DMS114 treated with DMSO at 0.1 percent for 48 hours (cell line): Measurements from ENCODE around the gene NANOS1.
"Not testable (repeated sequence)": the region's sequence is repeated elsewhere in the genome, so short reads cannot be mapped to it uniquely, and the experiment has no call there.

ENCODE experiments used
- DNase-seq: peaks from one replicate; lab custom pipeline; 2025; ENCODE audit not compliant: unreplicated experiment; lab: John Stamatoyannopoulos, UW

NANOS1 gene

DNA sequence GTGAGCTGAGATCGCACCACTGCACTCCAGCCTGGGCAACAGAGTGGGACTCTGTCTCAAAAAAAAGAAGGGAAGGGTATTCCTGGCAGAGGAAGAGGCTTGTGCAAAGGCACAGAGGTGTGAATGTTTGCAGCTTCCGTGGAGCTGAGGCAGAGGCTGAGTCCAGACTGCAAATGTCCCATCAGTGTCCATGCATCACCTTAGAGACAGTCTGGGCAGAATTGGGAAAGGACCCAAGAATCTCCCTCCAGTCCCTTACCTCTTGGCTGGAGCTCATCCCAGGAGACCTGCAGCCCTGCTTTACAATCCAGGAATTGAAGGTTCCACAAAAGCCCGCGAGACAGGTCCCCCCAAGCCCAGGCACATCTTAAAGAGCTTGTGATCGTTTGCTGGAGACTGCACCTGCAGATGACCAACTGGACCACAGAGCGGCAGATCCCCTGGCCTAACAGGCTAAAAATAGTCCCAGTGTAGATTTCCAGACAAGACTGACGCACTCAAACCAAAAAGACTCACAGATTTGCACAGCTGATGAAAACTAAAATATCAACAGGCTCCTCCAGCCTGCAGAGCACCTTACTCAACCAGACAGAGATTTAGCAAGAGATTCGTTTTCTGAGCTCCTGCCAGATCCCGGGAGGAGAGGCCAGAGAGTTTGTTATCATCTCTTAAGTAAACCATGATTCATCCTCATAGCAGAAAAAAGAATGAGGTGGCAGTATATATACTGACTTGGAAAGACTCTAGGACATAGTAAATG, 22.9 kb upstream of the NANOS1 start:
- no peak for DNase-seq

DNA sequence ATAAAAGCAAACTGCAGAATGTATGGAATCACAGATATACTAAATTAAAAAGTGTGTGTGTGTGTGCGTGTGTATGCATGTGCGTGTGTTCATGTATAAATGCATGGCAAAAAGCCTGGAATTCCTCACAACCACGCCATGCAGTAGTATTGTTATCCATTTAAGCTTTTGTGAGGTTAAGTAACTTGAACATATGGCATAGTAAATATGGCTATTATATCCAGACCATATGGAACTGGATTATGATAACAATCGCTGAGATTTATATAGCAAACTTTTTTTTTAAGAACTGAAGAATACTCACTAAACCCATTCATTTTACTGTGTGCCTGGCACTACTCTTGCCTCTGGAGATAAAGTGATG, 22.3 kb upstream of the NANOS1 start:
- DNase-seq = no peak

DNA sequence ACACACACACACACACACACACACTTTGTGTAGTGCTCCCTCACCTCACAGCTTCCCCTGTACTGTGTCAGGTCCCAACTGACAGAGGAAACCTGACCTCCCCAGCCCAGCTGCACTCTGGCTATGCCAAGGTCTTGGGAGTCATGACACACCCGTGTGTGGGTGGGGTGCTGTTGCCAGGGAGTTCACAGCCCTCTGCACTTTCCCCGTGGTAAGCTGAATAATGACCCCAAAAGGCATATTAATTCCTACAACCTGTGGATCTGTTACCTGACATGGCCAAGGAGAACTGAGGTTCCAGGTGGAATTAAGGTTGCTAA, 8.9 kb upstream of the NANOS1 start:
- no peak for DNase-seq

DNA sequence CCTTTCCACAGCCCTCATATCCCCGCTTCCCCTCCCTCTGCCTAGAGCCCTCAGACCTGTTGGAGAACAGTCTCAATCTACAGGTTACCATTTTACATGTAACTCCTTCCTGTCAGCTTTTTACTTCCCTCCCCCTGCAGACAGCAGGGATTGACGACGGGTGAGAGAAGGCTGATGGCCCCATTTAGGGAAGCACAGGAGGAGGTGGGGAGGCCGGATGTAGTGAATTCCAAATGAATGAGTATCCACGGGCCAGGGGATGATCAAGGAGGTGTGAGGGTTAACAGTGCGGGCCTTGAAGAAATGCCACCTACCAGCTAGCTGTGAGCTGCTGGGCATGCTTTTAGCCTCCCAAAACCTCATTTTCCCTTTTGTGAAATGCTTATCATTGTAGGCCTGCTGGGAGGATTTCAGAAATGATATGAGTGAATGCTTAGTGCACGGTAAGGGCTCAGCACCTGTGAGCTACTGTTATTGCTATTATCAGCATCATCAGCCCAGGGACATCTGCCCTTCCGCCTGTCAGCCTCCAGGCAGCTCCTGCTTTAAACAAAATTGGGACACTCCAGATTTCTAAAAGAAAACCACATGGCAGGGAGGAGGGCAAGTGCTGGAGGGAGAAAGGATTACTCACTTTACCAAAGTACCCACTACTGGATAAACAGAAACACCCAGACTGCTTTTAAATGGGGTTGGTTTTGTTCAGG, 6.5 kb upstream of the NANOS1 start:
- DNase-seq = no peak

DNA sequence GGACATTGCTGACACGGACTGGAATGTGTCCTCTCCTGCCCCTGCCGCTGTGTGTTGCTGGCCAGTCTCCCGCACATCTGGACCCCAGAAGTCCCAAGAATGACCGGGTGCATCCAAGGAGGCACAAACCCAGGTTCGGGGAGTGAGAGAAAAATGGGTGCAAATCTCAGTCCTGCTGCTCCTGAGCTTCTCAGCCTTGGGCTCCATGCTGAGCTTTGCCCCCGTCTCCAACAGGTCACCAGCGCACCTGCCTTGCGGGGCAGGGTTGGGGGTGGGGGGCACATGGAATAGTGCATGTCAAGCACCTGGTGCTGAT, 6.0 kb upstream of the NANOS1 start:
- DNase-seq = no peak

DNA sequence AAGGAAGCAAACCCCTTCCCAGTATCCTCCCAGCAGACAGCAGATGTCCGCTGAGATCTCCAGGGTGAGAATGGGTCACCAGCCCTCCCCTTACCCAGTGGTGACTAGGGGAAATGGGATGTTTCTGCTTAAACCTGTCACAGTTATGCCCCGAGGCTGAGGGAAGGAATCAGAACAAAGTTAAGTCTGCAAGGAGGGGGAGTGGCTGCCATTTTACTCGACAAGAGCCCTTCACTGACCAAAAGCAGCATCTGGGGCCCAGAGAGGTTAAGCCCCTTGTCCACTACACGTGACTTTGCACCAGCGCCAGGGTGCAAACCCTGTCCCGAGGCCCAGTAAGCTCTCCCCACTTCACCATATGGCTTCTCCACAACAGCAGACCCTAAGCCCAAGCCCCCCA, 4.6 kb upstream of the NANOS1 start:
- no peak for DNase-seq

DNA sequence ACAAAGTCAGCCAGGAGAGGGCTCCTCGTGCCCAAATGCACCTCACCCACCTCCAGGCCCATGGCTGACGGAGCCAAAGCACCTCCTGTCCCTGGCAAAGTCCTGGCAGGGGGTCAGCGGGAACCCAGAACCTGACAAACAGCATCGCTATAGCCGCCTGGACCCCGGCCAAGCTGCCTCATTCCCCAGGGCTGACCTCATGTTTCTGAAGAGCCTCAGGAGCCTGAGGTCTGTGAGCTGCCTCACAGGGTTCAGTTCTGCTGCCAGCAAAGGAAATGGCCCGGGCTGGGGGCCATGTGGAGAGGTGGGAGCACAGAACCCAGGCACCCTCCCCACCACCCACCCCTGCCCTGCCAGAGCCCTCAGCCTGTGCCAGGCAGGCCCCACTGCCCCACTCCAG, 4.2 kb upstream of the NANOS1 start:
- DNase-seq = no peak

DNA sequence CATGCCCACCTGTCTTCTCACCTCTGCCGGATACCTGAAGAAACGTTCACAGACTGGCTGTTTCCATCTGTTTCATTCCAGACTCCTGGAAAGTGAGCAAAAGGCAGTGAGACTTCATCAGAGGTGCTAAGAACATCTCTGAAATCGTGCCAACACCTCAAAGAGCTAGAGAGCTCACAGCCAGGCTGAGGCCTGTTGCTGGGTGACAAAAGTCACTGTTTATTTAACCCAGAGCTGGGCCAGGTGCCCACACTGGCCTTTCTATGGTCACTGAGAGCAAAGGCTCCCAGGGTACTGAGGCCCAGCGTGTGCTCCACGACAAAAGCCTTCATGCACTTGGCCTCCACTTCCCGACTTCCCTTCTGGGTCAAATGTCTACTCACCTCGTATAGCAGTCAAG, 3.7 kb upstream of the NANOS1 start:
- DNase-seq = no peak

DNA sequence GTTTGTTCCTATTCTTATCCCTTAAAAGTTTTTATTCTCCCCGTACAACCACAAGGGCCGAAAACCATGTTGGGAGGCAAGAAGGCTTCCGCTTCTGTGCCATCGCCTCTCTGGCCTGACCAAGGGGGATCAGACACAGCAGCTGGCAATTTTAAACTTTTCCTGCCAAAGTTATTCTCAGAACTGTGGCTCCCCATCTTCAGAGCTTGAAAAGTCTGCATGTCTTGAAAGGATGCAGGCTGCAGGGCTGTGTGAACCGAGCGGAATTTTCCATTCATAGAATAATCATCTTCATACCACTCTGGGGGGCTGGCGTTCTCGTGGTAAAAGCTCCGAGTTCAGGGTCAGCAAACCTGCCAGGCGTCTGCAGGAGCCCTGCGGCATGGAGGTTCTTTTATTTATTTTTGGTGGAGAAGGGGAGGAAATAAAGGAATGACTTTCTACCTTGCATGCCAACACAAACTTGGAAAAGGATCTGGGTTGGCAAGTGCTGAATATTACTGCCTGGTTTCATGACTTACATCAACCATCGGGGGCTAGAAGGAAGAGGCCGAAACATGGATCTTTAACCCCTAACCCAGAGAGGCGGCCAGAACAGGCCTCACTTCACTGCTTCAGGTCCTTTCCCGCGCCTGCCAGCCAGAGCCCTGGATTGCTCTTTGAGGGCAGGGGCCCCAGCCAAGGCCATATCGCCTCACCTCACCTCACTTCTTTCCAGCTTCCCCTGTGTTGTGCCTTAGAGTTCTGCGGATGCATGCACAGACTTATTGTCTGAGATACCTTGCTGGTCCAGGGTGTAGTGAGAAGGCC, 3.0 kb upstream of the NANOS1 start:
- no peak for DNase-seq

DNA sequence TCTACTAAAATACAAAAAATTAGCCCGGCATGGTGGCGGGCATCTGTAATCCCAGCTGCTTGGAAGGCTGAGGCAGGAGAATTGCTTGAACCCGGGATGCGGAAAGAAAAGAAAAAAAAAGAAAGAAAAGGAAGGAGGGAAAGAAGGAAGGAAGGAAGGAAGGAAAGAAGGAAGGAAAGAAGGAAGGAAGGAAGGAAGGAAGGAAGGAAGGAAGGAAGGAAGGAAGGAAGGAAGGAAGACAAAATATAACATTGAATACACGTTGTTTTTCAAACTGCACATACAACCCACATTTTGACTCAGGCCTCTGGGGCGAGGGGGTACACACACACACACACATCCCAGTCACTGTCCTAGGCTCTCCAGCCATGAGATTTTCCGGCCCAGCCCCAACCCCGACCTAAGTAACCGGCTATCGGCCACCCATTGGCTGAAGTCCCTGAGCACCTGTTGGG, 1.0 kb upstream of the NANOS1 start:
- DNase-seq = not testable (repeated sequence)

DNA sequence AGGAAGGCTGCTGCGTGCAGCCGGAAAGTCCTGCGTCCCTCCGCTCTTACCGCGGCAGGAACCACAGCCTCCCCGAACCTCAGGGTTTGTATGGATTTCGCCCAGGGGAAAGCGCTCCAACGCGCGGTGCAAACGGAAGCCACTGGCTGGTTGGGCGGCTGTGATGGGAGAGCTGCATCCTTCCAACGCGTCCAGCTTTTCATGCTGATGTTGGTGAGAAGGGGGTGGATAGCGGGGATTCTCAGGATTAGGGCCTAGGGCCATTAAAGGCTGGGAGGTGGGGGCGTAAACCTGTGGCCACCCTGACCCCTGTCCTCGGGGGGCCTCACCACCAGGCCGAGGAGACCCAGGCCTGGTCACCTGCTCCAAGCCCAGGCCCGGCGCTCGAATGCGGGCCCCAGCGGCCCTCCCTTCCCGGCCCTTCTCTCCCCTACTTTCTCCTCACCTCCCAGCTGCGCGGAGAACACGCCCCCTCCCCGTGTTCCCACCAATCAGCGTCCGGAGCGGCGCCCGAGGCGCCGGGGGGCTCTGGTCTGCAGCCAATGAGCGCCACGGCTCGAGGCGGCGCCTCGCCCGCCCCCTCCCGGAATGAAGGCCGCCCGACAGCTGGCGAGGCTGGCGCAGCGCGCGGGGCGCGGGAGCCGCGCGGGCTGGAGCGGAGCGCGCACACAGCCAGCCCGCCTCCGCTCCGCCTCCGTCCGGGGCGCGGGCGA, 458 bp upstream of the NANOS1 start:
- DNase-seq = peak; percentile 88

DNA sequence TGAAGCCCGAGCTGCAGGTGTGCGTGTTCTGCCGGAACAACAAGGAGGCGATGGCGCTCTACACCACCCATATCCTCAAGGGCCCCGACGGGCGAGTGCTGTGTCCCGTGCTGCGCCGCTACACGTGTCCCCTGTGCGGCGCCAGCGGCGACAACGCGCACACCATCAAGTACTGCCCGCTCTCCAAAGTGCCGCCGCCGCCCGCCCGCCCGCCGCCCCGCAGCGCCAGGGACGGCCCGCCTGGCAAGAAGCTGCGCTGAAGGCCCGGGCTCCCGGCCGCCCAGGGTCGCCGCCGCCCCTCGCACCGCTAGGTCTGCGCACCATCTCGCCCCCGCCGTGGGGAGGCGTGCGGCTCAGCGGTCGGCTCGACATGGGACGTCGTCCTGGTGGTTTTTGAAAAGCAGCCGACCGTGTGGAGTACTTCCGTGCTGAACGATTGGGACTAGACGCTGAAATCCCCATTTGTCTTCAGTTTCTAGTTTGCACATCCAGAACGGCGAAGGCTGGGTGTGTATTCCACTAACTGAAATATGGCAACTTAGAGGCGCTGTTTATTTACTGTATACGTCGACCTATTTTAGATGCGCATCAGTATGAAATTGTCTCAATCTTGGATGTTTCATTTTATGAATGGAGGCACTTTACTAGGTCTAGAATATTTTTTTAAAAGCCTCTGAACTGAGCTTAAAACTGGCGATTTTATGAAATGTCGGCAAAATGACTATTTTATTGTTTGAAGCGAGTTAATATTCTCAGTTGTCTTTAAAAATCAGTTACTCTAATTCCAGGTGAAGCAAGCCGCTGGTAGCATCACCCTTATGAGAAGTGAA, 1.1 kb downstream of the NANOS1 start:
- DNase-seq = peak; percentile 46

DNA sequence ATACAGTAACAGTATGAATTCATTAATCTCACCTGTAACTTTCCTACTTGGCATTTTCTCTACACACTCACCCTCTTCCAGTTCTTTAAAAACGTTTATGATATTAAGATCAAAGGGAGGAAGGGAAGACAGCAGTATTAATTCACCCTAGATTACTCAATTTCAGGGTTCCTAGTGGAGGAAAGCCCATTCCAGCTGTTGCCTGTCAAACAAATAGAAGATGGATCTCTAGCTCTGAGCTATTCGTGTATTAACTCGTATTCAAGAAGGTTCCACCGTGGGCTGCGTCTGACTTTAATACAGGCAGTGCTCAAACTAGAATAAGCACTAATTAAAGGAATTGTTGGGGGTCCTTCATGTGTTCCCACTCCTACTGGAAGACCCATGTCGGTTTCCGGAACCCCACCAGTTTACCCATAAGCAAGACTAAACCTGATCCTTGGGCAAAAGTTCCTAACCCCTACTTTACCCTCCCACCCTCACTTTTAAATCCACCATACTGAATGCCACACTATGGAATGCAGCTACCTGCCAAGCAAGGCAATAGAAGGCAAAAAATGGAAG, 2.1 kb downstream of the NANOS1 start:
- DNase-seq = no peak

DNA sequence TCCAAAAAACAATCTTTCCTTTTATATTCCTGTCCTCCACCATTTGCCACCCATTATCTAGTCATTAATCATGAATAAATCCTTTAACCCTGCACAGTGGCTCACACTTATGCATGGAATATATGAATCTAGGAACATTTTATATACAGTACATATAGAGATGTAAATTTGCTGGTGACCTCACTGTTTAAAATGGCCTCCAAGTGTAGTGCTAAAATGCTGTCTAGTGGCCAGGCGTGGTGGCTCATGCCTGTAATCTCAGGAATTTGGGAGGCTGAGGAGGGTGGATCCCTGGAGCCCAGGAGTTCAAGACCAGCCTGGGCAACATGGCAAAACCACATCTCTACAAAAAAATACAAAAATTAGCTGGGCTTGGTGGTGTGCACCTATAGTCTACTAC, 9.6 kb downstream of the NANOS1 start:
- DNase-seq = no peak

DNA sequence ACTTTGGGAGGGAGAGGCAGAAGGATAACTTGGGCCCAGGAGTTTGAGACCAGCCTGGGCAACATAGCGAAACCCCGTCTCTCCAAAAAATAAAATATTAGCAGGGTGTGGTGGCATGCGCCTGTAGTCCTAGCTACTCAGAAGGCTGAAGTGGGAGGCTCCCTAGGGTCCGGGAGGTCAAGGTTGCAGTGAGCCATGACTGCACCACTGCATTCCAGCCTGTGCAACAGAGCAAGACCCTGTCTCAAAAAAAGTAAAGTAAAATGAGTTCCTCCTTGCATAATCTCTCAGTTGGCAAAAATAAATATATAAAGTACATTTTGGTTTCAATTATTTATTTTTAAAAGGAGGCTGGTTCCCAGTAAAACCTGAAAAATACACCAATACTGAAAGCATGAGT, 11.8 kb downstream of the NANOS1 start:
- no peak for DNase-seq

DNA sequence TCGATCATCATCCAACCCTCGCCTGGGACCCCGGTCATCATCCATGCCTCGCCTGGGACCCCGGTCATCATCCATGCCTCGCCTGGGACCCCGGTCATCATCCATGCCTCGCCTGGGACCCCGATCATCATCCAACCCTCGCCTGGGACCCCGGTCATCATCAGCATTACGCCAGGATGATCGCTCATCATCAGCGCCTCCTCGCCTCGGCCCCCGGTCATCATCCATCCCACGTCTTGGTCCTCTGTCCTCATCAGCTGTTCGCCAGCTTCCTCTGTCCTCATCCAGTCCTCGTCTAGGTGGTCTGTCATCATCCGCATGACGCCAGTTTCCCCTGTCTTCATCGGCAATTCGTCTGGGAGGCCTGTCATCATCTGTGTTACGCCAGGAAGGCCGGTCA, 12.7 kb downstream of the NANOS1 start:
- no peak for DNase-seq

DNA sequence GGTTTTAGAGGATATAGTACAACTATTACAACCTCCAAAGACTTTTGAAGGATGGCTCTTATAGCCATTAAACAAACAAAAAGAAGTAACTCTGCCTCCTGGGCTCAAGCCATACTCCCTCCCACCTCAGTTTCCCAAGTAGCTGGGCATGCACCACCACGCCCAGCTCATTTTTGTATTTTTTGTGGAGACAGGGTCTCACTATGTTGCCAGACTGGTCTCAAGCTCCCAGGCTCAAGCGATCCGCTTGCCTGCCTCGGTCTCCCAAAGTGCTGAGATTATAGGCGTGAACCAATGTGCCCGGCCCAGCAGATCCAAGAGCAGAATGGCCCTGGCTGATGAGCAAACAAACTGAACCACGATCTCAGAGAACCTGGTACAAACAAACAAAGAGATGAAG, 16.0 kb downstream of the NANOS1 start:
- no peak for DNase-seq

DNA sequence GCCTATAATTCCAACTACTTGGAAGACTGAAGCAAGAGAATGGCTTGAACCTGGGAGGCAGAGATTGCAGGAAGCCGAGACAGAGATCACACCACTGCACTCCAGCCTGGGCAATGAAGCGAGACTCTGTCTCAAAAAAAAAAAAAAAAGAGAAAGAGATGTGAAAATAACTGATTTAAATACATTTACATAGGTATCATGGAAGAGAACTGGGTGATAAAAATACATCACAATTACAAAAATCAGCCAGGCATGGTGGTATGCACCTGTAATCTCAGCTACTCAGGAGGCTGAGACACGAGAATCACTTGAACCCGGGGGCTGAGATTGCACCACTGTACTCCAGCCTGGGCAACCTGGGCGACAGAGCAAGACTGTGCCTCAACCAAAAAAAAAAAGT, 19.8 kb downstream of the NANOS1 start:
- DNase-seq = no peak

DNA sequence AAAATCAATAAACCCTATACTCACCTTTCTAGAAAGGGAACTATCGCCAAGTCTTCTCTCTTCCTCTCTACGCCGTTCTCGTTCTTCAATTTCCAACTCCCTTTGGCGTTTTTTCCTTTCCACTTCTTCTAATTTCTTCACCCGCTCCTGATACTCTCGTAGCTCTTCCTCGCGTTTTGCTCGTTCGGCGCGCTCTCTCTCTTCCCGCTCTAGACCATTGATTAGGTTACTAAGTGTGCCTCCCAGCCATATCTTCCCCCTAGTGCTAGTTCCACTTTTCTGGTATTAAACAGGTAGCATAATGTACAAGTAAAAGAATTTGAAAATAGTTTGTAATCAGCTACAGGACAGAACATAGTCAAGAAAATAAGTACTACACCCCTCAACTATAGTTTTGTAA, 20.3 kb downstream of the NANOS1 start:
- DNase-seq = no peak

DNA sequence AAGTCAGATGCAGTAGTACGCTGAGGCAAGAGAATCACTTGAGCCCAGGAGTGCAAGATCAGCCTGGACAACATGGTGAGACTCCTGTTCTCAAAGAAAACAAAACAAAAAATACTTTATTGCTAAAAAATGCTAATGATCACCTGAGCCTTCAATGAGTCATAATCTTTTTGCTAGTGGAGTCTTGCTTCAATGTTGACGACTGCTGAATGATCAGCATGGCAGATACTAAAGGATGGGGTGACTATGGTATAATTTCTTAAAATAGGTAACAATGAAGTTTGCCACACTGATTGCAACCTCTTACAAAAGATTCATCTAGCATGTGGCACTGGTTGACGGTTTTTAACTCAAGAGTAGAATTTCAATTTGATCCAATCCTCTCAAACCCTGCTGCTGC, 22.3 kb downstream of the NANOS1 start:
- no peak for DNase-seq
